Aorta (tissue), 5 donors: ENCODE results near the gene SULT1C4. TPM values are rescaled to one million over a fixed set of nuclear protein-coding genes. Genes with fewer than 3 reads are reported as not detected.

ENCODE experiments used
- ATAC-seq: fragments of 200-7000 bp; cut with Tn5 transposase; one replicate; pipeline ENCODE4 v1.9.1; 2022; ENCODE audit warnings: moderate library complexity; ENCODE audit not compliant: low FRiP score
- DNase-seq, 2 donors: peaks; one replicate each; pipeline ENCODE4 v3.0.0-alpha.2; 2020
- H3K27ac ChIP-seq, 2 donors: one replicate each; pipeline ENCODE4 v1.5.1; 2013; ENCODE audit warnings: low read length in 2 of 2, mild to moderate bottlenecking in 2 of 2, moderate library complexity in 2 of 2, control low read depth in 1 of 2, inconsistent platforms in 1 of 2, low read depth in 1 of 2
- H3K27me3 ChIP-seq, 2 donors: one replicate each; pipeline ENCODE4 v1.6.1; 2013; ENCODE audit warnings: control low read depth in 1 of 2, low read length in 1 of 2, mild to moderate bottlenecking in 1 of 2, moderate library complexity in 1 of 2; ENCODE audit not compliant: insufficient read depth in 2 of 2, control insufficient read depth in 1 of 2
- H3K36me3 ChIP-seq, 2 donors: one replicate each; pipeline ENCODE4 v1.6.1; 2013; ENCODE audit warnings: control low read depth in 1 of 2, low read length in 1 of 2, mild to moderate bottlenecking in 1 of 2; ENCODE audit not compliant: insufficient read depth in 2 of 2, control insufficient read depth in 1 of 2
- H3K4me1 ChIP-seq, 2 donors: one replicate each; pipeline ENCODE4 v1.6.1; 2013; ENCODE audit warnings: low read length in 2 of 2, control low read depth in 1 of 2, mild to moderate bottlenecking in 1 of 2, moderate library complexity in 1 of 2; ENCODE audit not compliant: insufficient read depth in 2 of 2, control insufficient read depth in 1 of 2
- H3K4me3 ChIP-seq, 2 donors: one replicate each; pipeline ENCODE4 v1.5.1; 2013; ENCODE audit warnings: low read length in 2 of 2, control low read depth in 1 of 2, mild to moderate bottlenecking in 1 of 2
- H3K9me3 ChIP-seq: one replicate; pipeline ENCODE4 v1.6.1; 2013; ENCODE audit warnings: mild to moderate bottlenecking, low read length; ENCODE audit not compliant: control insufficient read depth
- WGBS, 2 donors: extraction: QIAGEN DNeasy Blood & Tissue Kit; methylation state at CpG; one replicate each; pipeline ENCODE4 v1.1.7; 2013; 5-methylcytosine and 5-hydroxymethylcytosine counted together
- intact Hi-C, 2 donors: fragments of 100-400 bp; cut with DNase I; formaldehyde crosslinking; loops; one replicate each; pipeline versions ENCODE4 v1.14.2 to v1.15.0; 2022
- polyA plus RNA-seq, 2 donors: library from polyadenylated mRNA; stranded (reverse); fragments of 200-250 nt; gene quantifications; one replicate each; pipeline ENCODE4 v1.2.3, GENCODE V29; 2013
- total RNA-seq, 2 donors: library from RNA; stranded (reverse); fragmentation: NEBNext Ultra II Directional; extraction: Animal tissue kit (Norgen Biotek cat#: 25700); gene quantifications; one replicate each; pipeline ENCODE4 v1.2.1, GENCODE V29; 2021
- donor health status: healthy with polysubstance abuse.
- donor health status: Bipolar disorder and iron deficiency.
- donor health status: DM: no; HTN: no; CAD: no.
- donor health status: DM: no; HTN: no; CAD: no.
- donor health status: DM: yes; HTN: yes; CAD: no.

The SULT1C4 gene
- total and polyA plus RNA-seq, 4 donors = 2.7 to 10.3 (median 4.2) TPM; not detected in 1

DNA sequence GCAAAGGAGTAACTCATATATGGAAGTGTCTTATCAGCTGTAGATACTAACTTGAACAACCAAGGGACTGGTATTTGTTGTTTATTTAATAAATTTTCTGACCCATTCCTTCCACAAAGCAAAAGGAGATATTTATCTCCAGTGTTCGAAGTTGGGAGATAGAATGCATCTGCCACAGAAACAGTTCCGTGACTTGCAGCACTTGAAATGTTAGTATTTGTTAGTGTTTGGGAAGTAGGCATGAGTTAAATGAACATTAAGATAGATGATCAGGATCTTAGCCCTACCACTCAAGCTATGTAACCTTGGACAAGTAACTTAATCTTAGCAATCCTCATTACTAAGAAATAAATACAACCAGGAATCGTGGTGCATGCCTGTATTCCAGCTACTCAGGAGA lies 12.1 kb upstream of the SULT1C4 start:
- no peaks in the 10 kb centered on the region for H3K4me1 ChIP-seq

DNA sequence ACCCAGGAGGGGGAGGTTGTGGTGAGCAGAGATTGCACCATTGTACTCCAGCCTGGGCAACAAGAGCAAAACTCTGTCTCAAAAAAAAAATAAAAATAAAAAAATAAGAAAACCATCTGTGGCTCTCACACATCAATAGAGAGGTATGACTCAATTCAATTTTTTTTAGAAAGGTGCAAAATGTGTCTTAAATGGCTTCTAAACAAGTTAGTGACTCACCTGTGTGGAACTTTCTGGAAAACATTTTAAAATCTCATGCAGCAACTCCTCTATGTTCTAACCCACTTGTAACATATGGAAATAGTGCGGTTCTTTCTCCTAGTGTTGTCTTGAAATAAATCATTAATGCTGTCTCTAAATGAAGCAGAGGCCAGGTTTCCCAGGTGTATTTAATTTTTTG lies 10.7 kb upstream of the SULT1C4 start:
- DNase-seq (no peak), ATAC-seq (no peak)
- intact Hi-C loops = no loop called here
- H3K4me3 ChIP-seq = no peak overlapping the region
- H3K36me3 ChIP-seq = no peaks in the 10 kb centered on the region
- 96 to 97% methylated on average over 1 of the region's 1 CpG for WGBS, 2 donors
- H3K4me1 ChIP-seq = no peaks in the 10 kb centered on the region
- no peaks in the 10 kb centered on the region for H3K27me3 ChIP-seq
- H3K27ac ChIP-seq = no peak overlapping the region
- H3K9me3 ChIP-seq = peaks cover 2% of the 10 kb centered on the region

More for the DNA sequence above, 12.1 kb upstream of the SULT1C4 start:
- intact Hi-C loops = no loop called here
- Histone ChIP-seq H3K27me3 (no peaks in the 10 kb centered on the region), H3K36me3 (no peaks in the 10 kb centered on the region), H3K9me3 (peaks cover 2% of the 10 kb centered on the region), H3K4me3 (no peak overlapping the region), H3K27ac (no peak overlapping the region)
- 92 to 97% methylated on average over 3 of the region's 3 CpGs for WGBS, 2 donors
- DNase-seq = no peak
- ATAC-seq = no peak

DNA sequence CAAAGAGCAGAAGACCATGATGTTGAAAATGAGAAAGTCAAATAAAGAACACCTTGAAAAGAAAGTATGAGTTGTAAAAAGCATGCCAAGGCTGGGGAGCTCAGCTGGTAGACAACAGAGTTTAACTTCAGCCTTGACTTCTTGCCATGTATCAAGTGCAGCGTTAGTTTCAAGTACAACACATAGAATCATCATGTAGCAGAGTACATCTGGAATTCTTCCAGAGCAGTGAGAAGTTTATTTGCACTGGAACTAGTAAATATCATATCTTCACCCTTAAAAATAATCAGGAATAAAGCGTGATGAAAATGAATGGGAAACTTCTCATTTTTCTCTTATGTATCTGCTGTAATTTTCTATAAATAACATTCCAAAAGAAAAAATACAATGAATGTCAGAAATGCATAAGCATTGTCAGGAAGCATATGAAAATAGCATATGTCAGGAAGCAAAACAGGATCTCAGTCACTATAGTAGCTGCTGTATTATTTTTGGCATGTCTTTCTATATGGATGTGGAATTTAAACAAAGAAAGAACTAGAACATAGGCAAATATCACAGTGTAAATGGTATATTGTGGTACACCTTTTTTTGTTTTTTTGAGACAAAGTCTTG lies 10.1 kb upstream of the SULT1C4 start:
- WGBS, 2 donors = 20 to 23% methylated on average over 2 of the region's 2 CpGs
- DNase-seq = no peak

DNA sequence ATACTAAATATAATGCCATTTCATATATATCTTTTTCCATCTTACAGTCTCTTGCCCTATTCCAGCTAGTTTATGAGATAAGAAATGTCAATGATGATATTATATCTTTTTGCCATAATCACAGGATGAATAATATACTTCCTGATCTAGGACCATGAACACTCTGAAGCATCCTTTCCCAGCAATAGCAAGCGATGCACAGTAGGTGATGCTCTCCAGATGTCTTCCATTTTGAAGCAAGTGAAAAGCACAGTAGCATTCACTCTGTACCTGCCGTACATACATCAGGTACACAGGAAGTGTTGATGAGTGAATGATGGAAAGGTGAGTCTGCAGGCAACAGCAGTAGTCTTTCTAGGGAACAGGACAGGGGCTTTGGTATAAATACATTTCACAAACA lies 8.6 kb upstream of the SULT1C4 start:
- Histone ChIP-seq H3K27ac (no peak overlapping the region), H3K4me3 (no peak overlapping the region), H3K36me3 (no peaks in the 10 kb centered on the region), H3K9me3 (peaks cover 2% of the 10 kb centered on the region), H3K27me3 (no peaks in the 10 kb centered on the region), H3K4me1 (no peaks in the 10 kb centered on the region)
- no peak for DNase-seq
- 87 to 91% methylated on average over 2 of the region's 2 CpGs for WGBS, 2 donors
- intact Hi-C loops = no loop called here
- ATAC-seq = no peak

More for the DNA sequence above, 10.1 kb upstream of the SULT1C4 start:
- no peak for ATAC-seq
- Histone ChIP-seq H3K27me3 (no peaks in the 10 kb centered on the region), H3K4me1 (no peaks in the 10 kb centered on the region), H3K4me3 (no peak overlapping the region), H3K9me3 (peaks cover 2% of the 10 kb centered on the region), H3K27ac (no peak overlapping the region), H3K36me3 (no peaks in the 10 kb centered on the region)
- intact Hi-C loops = no loop called here

DNA sequence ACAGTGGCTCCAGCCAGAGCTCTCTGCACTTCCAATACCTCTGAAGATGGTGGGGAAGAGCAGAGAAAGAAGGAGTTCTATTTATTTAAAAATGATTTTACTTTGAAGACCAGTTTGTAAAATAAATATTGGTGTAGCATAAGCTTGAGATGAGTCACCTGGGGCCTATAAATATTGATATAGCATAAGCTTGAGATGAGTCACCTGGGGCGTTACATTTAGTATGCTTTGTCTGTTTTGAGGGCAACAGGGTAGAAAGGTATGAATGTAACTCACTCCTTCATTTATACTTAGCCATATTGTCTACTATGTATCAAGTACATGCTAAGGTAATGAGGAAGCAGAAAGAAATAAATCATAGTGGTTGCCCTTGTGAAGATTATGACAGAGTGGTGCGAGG lies 7.7 kb upstream of the SULT1C4 start:
- WGBS, 2 donors = 90 to 94% methylated on average over 2 of the region's 2 CpGs
- Histone ChIP-seq H3K36me3 (no peaks in the 10 kb centered on the region), H3K9me3 (no peaks in the 10 kb centered on the region), H3K27ac (no peak overlapping the region), H3K27me3 (no peaks in the 10 kb centered on the region), H3K4me3 (no peak overlapping the region), H3K4me1 (no peaks in the 10 kb centered on the region)
- intact Hi-C loops = loop anchor here in 1 of 2 donors (10.0 kb wide), 1 partner anchor 215 kb away; no protein-coding TSS in a partner anchor
- no peak for DNase-seq
- no peak for ATAC-seq

DNA sequence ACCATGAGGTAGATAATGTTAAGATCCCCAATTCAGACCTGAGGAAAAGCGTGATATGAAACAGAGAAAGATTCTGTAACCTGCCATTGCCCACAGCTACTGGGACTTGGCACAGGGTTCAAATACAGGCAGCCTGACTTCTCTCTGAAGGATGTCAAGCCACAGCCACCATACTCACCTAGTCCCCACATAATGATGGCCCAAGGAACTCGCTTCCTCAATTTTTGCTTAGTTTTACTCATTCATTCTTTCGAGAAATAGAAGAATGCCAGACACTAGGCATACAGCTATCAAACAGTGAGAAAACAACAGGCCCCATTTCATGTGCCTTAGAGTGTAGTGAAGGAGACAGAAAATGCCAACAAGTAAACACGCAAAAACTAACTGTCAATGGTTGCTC lies 980 bp upstream of the SULT1C4 start:
- H3K9me3 ChIP-seq = no peaks in the 10 kb centered on the region
- H3K27ac ChIP-seq = no peak overlapping the region
- H3K27me3 ChIP-seq = no peaks in the 10 kb centered on the region
- H3K4me1 ChIP-seq = peaks cover 0 to 3% of the 10 kb centered on the region in 2 donors
- ATAC-seq (no peak), DNase-seq (no peak)
- no peaks in the 10 kb centered on the region for H3K36me3 ChIP-seq
- intact Hi-C loops = loop anchor here in 1 of 2 donors (10.0 kb wide), 1 partner anchor 208 kb away; no protein-coding TSS in a partner anchor
- no peak overlapping the region for H3K4me3 ChIP-seq
- WGBS, 2 donors = 90 to 93% methylated on average over 4 of the region's 4 CpGs

DNA sequence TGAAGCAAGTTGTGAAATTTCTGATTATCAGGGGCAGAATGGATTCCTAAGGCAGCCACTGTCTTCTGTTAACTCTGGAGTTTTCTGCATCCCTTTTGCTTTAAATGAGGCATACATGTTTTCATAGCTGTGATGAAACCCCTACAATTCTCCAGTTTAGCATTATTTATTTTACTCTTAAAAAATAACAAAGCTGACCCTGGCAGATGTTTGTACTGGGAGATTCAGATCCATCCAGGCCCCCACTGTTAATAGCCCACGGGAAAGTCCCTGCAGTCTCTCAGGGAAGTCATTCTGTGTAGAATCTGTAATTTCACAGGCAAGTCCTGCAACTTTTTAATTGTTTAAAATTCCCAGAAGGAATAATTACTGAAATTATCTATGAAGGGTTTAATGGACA lies 353 bp upstream of the SULT1C4 start:
- DNase-seq (no peak), ATAC-seq (peak; percentile 6)
- Histone ChIP-seq H3K4me1 (peaks cover 0 to 3% of the 10 kb centered on the region in 2 donors), H3K4me3 (no peak overlapping the region), H3K27me3 (no peaks in the 10 kb centered on the region), H3K36me3 (no peaks in the 10 kb centered on the region), H3K9me3 (no peaks in the 10 kb centered on the region), H3K27ac (no peak overlapping the region)
- intact Hi-C loops = loop anchor here in 1 of 2 donors (10.0 kb wide), 1 partner anchor 207 kb away; no protein-coding TSS in a partner anchor
- 0 to 3% methylated on average over 1 of the region's 1 CpG for WGBS, 2 donors

DNA sequence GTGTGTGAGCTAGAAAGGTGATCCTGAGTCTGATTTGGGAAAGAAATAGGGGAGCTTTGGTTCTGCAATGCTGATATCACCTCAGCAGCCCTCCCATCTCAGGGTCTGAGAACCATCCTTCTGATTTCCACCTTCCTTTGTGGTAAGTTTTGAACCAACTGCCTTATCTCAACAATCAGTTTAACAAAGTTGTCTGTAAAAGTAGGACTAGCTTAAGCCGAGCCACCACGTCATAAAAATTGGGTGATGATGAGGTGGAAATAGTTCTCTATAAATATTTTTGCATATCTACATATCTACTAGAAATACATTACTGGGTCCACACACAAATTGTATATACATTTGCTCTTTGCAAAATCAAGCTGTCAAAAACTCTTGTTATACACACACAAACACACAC lies 1.1 kb downstream of the SULT1C4 start:
- no peaks in the 10 kb centered on the region for H3K9me3 ChIP-seq
- H3K36me3 ChIP-seq = no peaks in the 10 kb centered on the region
- DNase-seq = no peak
- H3K27me3 ChIP-seq = no peaks in the 10 kb centered on the region
- no peak overlapping the region for H3K27ac ChIP-seq
- ATAC-seq = no peak
- H3K4me3 ChIP-seq = no peak overlapping the region
- WGBS, 2 donors = 10 to 26% methylated on average over 2 of the region's 2 CpGs
- intact Hi-C loops = loop anchor here in 1 of 2 donors (10.0 kb wide), 1 partner anchor 206 kb away; no protein-coding TSS in a partner anchor
- peaks cover 0 to 3% of the 10 kb centered on the region in 2 donors for H3K4me1 ChIP-seq

DNA sequence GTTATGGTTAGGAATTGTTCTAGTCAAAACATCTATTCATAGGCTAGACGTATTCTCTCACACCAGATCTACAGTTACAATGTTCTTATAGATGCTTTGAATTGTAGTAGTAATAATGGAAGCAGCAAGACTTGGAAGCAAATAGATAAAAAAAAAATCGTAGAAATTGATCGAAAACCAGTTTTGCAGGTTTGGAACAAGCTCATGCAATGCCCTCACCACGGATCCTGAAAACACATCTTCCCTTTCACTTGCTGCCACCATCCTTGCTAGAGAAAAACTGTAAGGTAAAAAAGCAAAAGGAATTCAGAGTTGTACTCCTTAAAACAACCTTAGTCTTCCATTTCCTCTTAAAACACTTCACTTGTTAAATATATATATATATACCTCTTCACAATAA lies 4.4 kb downstream of the SULT1C4 start:
- peaks cover 0 to 3% of the 10 kb centered on the region in 2 donors for H3K4me1 ChIP-seq
- no peaks in the 10 kb centered on the region for H3K9me3 ChIP-seq
- H3K27me3 ChIP-seq = no peaks in the 10 kb centered on the region
- DNase-seq (no peak), ATAC-seq (no peak)
- no peak overlapping the region for H3K27ac ChIP-seq
- intact Hi-C loops = no loop called here
- 79 to 84% methylated on average over 4 of the region's 4 CpGs for WGBS, 2 donors
- H3K4me3 ChIP-seq = no peak overlapping the region
- no peaks in the 10 kb centered on the region for H3K36me3 ChIP-seq
